HG03432 (cell line): ENCODE results near the gene ARID1A.
"Not testable (repeated sequence)": the region's sequence is repeated elsewhere in the genome, so short reads cannot be mapped to it uniquely, and the experiment has no call there.

Experiments
- ATAC-seq: cut with Tn5 transposase; IDR thresholded peaks from one replicate; pipeline ENCODE4 v1.9.1; 2021; ENCODE audit warnings: mild to moderate bottlenecking, moderate library complexity; ENCODE audit not compliant: unreplicated experiment

The ARID1A gene

DNA sequence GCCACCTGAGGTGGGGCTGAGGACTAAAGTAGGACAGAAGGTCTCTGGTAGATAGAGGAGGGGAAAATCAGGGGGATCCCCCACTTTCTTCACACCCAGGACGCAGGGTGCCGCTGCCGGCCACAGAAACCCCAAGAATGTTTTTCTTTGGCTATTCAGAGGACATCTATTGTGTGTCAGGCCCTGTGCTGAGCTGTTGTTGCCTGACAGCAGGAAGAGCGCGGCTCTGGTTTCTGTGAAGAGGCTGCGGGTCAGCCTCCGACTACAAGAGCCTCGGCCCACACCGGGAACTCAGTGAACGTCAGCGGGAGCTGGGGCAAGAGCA is 91.5 kb downstream of the ARID1A start:
- peak; percentile 42 for ATAC-seq

DNA sequence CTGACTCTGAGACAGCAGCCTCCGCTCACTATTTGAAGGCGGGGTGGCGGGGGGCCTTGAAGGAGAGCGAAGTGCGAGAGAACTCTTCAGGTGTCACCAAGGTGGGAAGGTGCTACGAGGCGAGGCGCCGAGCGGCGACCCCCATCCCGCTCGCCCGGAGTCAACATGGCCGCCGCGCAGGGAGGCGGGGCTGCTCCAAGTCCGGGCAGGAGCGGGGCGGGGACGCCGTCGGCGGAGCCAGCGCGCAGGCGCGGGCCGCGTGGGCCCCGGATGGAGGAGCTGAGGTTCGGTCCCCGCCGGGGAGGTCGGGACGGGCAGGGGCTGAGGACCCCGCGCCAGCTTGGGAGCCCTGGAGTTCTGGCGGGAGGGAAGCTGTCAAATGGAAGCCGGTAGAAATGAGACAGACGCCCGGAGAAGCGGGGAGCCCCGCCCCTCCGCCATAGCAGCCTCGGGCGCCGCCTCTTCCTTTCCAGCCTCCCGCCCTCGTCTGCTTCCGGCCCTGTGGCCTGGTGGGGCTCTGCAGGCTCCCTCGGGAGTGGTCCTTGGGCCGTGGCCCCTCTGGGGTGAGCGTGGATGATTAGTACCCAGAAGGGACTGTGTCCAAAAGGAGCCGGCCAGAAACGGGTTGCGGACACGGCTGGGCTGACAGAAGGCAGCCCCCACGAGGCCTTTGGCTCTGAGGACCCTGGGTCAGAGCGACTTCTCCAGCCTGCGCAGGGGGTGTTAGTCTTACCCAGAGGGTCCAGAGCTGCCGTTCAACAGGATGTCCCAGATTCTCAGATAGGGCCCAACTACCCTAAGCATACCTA is 92.1 kb downstream of the ARID1A start, which contains the start of gene PIGV:
PIGV (plus strand) TSS at position 245 of the 809 bp plus-strand sequence. CDS start 2,866 bp downstream, outside the sequence.
- ATAC-seq = peak; percentile 70

- ATAC-seq = no peak
Measured at GRCh38 chr1:26788515-26788785, 92.6 kb downstream of the ARID1A start.

GRCh38 chr1:26788836-26789611 is 93.2 kb downstream of the ARID1A start:
- ATAC-seq = no peak

DNA sequence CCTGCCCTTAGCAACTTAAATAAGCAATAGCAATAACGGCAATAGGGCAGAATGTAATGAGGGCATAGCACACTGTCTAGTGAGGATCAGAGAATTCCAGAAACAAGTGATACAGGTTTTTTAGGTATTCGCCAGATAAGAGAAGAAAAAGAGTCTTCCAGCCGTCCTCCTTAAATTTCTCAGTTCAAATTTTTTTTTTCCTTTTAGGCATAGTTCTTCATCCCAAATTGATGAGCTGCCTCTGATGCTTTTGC is 93.7 kb downstream of the ARID1A start:
- no peak for ATAC-seq

DNA sequence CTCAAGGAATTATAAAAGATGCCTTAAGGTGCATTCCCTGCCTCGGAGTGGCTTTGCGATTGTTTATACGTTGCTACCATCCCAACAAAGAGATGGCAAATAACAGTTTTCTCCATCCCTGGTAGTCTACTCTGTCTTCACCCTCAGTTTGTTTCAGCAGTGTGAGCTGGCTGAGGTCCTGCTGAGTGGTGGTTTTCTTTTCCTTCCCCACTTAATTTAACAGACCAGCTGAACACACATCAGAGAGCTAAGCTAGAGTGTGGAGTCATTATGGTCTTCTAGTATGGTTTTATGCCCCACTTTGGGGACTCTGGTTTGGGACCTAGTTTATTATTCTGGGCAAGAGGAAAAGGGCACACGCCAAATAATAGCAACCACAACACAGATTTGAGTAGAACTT is 94.1 kb downstream of the ARID1A start:
- ATAC-seq = no peak

GRCh38 chr1:26790551-26790953 is 94.7 kb downstream of the ARID1A start:
- no peak for ATAC-seq

DNA sequence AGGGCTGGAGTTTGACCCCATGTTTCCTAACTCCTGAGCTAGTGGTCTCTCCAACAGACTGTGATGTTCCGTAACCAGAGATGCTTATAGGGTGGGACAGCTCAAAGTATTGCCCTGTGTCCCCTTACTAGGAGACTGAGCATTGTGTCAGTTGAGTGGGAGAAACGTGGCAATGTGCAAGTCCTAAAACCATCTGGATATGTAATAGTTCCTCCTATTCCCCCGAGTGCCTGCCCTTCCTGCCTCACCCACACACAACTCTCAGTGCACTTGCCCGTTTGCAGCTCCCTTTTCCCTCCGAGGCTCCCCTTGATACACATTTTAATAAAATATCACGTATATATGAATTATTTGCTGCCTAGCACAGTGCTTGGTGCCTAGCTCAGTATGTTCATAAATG is 95.3 kb downstream of the ARID1A start:
- ATAC-seq = no peak

- ATAC-seq = no peak
Measured at GRCh38 chr1:26791626-26792025, 95.8 kb downstream of the ARID1A start.

DNA sequence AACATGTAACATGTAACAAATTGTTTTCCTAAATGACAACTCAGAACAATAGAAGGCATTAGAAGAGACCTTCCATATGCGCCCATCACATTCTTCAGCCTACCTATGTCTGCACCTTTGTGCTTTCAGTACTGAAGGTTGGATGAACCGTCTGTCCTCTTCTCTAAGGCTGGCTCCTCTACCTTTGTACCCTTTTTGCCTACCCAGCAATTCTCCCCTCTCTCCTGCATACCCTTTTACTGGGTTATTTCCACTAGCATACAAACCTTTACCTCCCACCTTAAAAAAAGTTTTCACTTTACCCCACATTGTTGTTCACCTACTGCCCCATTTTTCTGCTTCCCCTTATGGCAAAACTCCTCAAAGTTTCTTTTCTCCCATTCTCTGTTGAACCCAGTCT is 97.1 kb downstream of the ARID1A start:
- ATAC-seq = no peak

- ATAC-seq = no peak
Measured at GRCh38 chr1:26794391-26794790, 98.6 kb downstream of the ARID1A start.

GRCh38 chr1:26797627-26798026 is 101.8 kb downstream of the ARID1A start:
- ATAC-seq = no peak

DNA sequence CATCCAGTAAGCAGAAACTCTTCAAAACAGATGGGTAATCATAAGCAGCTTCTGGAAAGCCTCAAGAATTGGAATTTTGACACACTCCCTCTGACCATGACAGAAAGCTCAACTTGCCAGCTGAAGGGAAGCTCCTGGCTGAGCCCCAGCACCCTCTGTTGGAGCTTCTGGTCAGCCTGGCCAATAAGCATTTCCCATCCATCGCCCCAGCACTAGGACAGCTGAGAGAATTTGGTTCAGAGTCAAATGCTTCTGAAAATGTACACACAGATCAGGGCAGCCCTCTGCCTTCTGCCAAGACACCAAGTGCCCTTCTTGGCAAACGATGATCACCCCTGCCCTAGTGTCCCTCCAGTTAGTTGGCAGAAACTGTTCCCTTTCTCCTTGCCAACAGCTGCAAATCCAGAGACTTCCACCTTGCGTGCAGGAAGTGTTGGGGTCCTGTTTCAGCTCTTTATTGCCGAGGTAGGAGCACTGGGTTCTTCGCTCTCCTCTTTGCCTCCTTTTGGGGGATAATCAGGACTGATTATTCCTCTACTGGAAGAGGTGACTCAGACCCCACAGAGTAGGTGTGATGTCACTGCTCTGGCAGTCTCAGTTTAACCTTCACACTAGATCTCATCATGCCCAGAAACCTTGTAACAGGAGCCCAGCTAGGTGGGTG is 103.8 kb downstream of the ARID1A start:
- ATAC-seq = no peak

DNA sequence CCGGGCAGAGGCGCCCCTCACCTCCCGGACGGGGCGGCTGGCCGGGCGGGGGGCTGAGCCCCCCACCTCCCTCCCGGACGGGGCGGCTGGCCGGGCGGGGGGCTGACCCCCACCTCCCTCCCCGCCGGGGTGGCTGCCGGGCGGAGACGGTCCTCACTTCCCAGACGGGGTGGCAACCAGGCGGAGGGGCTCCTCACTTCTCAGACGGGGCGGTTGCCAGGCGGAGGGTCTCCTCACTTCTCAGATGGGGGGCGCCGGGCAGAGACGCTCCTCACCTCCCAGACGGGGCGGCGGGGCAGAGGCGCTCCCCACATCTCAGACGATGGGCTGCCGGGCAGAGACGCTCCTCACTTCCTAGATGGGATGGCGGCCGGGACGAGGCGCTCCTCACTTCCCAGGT is 108.1 kb downstream of the ARID1A start:
- ATAC-seq = not testable (repeated sequence)

- not testable (repeated sequence) for ATAC-seq
Measured at GRCh38 chr1:26810105-26810504, 114.3 kb downstream of the ARID1A start.

- ATAC-seq = no peak
Measured at GRCh38 chr1:26811057-26811456, 115.2 kb downstream of the ARID1A start.

GRCh38 chr1:26811708-26812107 is 115.9 kb downstream of the ARID1A start:
- ATAC-seq = no peak

- no peak for ATAC-seq
Measured at GRCh38 chr1:26814377-26814776, 118.6 kb downstream of the ARID1A start.

DNA sequence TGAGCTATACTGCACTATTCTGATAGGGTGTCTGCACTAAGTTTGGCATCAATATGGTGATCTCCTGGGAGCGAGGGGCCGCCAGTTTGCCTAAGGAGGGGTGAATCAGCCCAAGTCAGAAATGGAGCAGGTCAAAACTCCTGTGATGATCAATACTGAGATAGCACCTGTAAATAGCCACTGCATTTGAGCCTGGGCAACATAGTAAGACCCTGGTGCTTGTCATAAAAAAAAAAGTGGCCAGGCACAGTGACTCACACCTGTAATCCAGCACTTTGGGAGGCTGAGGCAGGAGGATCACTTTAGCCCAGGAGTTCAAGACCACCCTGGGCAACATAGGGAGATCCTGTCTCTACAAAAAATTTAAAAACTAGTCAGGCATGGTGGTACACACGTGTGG is 119.1 kb downstream of the ARID1A start:
- ATAC-seq = no peak

DNA sequence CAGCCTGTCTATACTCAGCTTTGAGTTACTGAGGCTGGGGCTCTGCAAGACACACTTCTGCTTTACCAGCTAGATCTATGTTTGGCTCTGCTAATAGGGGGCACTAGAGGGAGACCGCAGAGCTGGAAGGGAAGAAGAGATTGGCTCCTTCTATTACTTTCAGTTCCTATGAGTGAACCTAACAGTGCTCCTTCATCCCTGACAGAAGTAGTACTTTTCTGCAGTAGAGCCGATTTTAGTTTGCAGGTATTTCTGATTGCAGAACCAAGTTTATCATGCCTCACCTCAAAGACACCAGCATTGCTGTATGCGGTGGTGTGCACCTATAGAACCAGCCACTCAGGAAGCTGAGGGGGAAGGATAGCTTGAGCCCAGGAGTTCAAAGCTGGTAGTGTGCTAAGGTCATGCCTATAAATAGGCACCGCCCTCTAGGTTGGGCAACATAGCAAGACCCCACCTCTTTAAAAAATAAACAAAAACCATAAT is 125.0 kb downstream of the ARID1A start:
- peak; percentile 84 for ATAC-seq

DNA sequence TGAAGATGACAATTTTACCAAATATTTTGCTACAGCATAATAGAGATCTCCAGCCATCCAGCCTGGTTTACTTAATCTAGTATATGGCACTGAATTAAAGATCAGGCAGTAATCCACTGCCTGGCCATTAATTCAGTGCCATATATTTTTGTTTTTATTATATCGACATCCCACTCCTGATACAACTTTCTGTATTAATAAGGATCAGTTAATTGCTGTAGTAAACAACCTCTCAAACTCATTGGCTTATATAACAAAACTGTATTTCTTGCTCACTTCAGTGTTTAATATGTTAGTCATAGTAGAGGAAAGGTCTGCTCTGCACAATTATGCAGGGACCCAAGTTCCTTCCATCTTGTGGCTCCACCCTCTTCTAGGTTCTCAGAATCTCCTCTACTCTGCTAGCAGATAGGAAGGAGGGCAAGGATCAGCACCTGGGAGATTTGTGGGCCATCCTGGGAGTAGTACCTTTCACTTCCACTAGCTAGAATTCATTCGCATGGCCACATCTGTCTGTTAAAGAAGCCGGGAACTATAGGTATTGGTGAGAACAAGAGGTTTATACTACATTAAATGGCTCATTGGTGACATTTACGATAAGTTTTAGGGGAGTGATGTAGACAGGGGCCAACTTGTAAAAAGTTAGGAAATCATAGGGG is 127.1 kb downstream of the ARID1A start:
- ATAC-seq = no peak

DNA sequence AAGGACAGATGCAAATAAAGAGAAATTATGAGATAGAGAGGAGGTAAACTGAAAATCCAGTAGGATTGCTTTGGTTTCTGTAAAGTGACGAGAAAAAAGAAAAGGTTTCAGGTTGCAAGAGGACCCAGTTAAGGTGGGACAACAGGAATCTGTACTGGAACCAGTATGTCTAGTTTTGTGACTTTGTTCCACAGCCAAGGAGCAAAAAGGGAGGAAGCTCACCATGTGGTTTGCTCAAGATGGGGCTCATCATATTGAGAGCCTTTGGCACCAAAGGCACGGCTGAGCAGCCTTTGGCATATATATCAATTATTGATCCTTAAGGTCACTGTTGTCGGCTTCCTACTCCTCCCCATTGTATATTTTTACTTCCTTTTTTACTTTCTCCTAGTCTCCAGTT is 128.9 kb downstream of the ARID1A start:
- ATAC-seq = no peak
